ENCODE measurements around the gene RGSL1. TPM values are rescaled to one million over a fixed set of nuclear protein-coding genes. Genes with fewer than 3 reads are reported as not detected.

Gene RGSL1
- not detected in 2 replicates for total RNA-seq (2014; rRNA removed; shearing (Covaris generic))
- not detected in 2 replicates for polyA plus RNA-seq (2015; cell fraction: cytosol; rRNA removed)
- not detected in 2 replicates for polyA plus RNA-seq (2015; cell fraction: nucleus; rRNA removed)

DNA sequence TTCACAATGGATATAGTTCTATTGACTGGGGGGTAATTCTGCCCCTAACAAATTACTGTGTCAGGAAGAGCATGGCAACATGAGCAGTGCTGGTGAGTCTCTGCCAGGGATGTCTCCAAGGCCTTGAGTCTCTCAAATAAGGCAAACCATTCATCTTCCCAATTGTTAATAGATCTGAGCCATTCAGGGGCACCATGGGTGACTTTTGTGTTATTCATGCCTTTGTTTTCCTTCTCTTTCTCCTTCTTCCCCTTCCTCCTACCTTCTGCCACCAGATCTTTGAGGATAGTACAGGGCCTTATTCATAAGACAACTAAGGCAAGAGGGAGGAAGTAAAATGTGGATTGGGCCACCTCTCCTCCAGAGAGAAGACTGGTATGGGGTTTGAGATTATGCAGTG, at the start of gene RGSL1:
RGSL1 (plus strand) TSS at position 60 of the 400 bp plus-strand sequence; CDS start at position 80, 20 bp downstream.
- no peak for DNase-seq (ENCODE audit: low read depth, low spot score)
- in situ Hi-C loops (cut with HindIII; ENCODE audit: low pct_unique_long_range_greater_than_20kb, low sequenced_read_pairs): no loop called here

DNA sequence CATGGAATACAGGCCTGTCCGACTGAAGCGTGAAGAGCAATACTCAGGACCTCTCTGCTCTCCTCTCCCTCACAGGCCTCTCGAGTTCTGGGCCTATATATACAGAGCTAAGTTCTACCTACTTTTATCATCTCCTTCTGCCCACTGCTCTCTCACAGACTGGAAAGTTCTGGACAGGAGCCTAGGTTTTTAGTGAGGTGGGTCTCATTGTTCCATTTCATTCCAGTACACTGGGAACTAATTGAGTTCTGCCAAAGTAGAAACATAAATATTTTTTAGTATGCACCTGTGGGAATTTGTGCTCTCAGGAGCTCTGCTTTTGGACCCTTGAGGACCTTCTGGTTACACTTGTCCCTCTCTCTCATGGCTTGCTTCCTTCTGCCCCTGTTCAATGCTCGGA, 49.4 kb upstream of the RGSL1 start, which contains the start of gene TEDDM1:
TEDDM1 (minus strand) TSS at position 101 of the 400 bp plus-strand sequence. CDS start 182 bp downstream, outside the sequence.
- in situ Hi-C loops (cut with HindIII; ENCODE audit: low pct_unique_long_range_greater_than_20kb, low sequenced_read_pairs): no loop called here
- DNase-seq (ENCODE audit: low read depth, low spot score): no peak

GRCh38 chr1:182404781-182405180, 45.2 kb upstream of the RGSL1 start:
- in situ Hi-C loops (cut with HindIII; ENCODE audit: low pct_unique_long_range_greater_than_20kb, low sequenced_read_pairs): no loop called here
- DNase-seq (ENCODE audit: low read depth, low spot score): peak; percentile 13

GRCh38 chr1:182405578-182405977, 44.4 kb upstream of the RGSL1 start:
- in situ Hi-C loops (cut with HindIII; ENCODE audit: low pct_unique_long_range_greater_than_20kb, low sequenced_read_pairs): no loop called here
- no peak for DNase-seq (ENCODE audit: low read depth, low spot score)

DNA sequence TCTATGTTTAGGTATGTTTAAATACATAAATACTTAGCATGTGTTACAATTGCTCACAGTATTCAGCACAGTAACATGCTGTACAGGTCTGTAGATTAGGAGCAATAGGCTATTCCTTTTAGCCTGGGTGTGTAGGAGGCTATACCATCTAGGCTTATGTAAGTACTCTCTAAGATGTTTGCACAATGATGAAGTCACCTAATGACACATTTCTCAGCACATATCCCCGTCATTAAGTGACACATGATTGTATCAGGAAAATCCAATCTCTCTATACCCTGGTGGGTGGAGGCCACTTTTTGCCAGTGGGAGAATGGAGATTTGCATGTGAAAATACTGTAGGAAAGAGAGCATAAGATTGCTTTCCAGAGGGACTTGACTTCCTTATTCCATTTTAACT, 43.9 kb upstream of the RGSL1 start:
- no peak for DNase-seq (ENCODE audit: low read depth, low spot score)
- in situ Hi-C loops (cut with HindIII; ENCODE audit: low pct_unique_long_range_greater_than_20kb, low sequenced_read_pairs): no loop called here

- no peak for DNase-seq (ENCODE audit: low read depth, low spot score)
- in situ Hi-C loops (cut with HindIII; ENCODE audit: low pct_unique_long_range_greater_than_20kb, low sequenced_read_pairs): no loop called here
Measured at GRCh38 chr1:182407724-182408123, 42.2 kb upstream of the RGSL1 start.

- DNase-seq (ENCODE audit: low read depth, low spot score): no peak
- in situ Hi-C loops (cut with HindIII; ENCODE audit: low pct_unique_long_range_greater_than_20kb, low sequenced_read_pairs): no loop called here
Measured at GRCh38 chr1:182408435-182409075, 41.4 kb upstream of the RGSL1 start.

DNA sequence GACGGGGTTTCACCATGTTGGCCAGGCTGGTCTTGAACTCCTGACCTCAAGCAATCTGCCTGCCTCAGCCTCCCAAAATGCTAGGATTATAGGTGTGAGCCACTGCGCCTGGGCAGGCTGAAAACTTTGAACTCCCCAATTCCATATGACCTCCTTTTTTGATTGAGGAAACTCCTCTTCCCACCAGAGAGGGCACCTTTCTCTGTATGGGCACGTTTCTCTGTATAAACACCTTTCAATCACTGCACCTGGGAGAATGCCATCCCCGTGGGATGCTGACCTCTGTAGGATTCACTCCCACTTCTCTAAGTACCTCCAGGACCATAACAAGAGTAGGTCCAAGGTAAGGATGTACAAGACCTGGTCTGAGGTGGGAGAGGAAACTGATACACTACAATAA, 39.8 kb upstream of the RGSL1 start:
- in situ Hi-C loops (cut with HindIII; ENCODE audit: low pct_unique_long_range_greater_than_20kb, low sequenced_read_pairs): no loop called here
- no peak for DNase-seq (ENCODE audit: low read depth, low spot score)

DNA sequence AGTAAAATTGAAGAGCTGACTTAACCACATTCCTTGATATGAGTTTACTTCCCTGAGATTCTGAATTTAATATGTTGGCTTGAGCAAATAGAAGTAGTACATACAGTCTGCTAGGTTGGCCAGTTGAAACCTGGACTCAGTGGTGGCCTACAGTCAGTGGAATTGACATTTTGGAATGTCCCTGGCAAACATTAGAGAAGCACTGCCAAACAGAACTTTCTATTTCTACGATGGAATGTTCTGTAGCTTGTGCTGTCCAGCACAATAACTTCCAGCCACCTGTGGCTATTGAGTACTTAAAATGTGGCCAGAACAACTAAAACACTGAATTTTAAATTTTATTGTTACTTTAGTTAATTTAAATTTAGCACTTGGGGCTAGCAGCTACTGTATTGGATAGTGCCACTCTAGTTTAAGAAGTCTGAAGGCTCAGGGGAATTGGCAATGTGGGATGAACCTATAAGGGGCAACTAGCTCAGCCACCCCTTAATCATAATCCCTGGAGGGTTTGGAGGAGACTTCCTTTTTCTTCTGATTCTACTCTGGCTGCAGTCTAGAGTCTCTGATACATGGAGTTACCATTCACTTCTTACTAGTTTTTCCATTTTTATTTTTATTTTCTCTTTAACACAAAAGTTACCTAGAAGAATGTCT, 39.2 kb upstream of the RGSL1 start:
- in situ Hi-C loops (cut with HindIII; ENCODE audit: low pct_unique_long_range_greater_than_20kb, low sequenced_read_pairs): no loop called here

DNA sequence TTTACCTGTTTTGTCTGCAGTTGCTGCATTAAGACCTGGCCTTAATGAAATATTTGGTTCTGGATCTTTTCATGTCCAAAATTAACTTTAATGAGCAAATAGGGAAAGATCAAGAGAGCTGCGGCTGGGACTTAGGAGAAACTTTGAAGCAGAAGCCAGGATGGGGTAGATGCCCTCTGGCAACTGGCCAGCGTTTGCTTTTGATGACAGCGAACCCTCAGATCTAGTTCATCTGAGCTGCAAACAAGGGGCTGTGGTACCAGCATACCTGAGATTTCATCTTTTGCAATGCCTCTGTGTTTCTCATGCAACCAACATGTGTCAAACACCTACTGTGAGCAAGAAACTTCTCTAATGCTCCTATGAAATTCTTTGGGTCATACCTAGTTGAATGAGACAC, 36.5 kb upstream of the RGSL1 start:
- in situ Hi-C loops (cut with HindIII; ENCODE audit: low pct_unique_long_range_greater_than_20kb, low sequenced_read_pairs): no loop called here
- no peak for DNase-seq (ENCODE audit: low read depth, low spot score)

More for the DNA sequence above, 39.2 kb upstream of the RGSL1 start:
- no peak for DNase-seq (ENCODE audit: low read depth, low spot score)

- no peak for DNase-seq (ENCODE audit: low read depth, low spot score)
Measured at GRCh38 chr1:182413969-182414368, 36.0 kb upstream of the RGSL1 start.

DNA sequence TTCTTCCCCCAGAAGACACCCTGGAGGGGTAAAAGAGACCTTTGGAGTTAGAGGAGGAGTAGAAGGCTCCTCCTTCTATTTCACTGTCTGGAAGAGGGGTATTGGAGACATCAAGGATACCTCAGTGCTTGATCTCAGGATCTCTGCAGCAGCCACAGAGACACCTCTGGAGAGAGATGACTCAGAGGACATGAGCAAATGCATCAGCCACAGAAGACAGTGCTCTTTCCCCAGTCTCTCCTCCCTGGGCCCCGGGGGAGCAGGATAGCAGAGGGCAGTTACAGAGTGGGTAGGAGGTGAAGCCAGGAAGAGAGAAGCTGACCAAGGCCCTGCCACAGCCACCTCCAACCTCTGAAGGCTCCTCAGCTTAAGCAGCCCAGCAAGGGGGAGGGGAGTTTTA, 34.2 kb upstream of the RGSL1 start:
- in situ Hi-C loops (cut with HindIII; ENCODE audit: low pct_unique_long_range_greater_than_20kb, low sequenced_read_pairs): no loop called here
- DNase-seq (ENCODE audit: low read depth, low spot score): no peak

More at GRCh38 chr1:182413969-182414368, 36.0 kb upstream of the RGSL1 start:
- in situ Hi-C loops (cut with HindIII; ENCODE audit: low pct_unique_long_range_greater_than_20kb, low sequenced_read_pairs): no loop called here

DNA sequence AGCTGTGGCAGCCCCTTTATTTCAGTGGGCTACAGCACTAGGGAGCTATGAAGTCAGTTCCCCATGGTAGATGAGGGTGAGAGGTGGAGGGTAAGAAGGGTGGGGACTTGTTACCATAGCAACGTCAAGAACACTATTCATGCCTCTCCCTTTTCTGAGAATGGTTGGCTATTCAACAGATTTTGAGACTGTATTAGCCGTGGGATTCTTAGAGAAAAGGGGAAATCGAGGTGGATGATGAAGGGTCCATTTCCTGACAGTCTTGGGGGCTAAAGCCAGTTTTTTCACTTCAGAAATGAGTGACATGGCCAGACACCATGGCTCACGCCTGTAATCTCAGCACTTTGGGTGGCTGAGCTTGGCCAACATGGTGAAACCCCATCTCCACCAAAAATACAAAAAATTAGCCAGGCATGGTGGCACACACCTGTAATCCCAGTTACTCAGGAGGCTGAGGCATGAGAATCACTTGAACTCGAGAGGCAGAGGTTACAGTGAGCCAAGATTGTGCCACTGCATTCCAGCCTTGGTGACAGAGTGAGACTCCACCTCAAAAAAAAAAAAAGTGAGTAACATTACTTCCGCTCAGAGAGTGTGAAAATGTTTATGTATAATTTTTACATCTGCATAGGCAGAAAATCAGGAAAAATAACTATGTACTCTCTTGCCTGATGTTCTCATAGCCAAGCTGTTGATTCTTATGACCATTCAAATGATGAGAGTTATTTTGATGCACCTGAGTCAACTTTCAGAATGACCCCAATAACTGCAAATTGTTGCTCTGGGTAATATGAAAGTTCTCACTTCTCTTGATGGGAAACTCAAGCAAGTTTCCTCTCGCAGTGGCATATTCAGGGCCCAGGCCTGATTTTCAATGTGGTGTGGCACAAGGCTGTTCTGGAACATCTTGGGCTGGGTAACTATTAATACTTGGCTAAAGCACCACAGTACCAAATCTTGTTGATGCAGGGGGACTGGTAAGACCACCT, 23.2 kb upstream of the RGSL1 start:
- DNase-seq (ENCODE audit: low read depth, low spot score): no peak
- in situ Hi-C loops (cut with HindIII; ENCODE audit: low pct_unique_long_range_greater_than_20kb, low sequenced_read_pairs): no loop called here

- in situ Hi-C loops (cut with HindIII; ENCODE audit: low pct_unique_long_range_greater_than_20kb, low sequenced_read_pairs): no loop called here
- no peak for DNase-seq (ENCODE audit: low read depth, low spot score)
Measured at GRCh38 chr1:182428043-182428442, 21.9 kb upstream of the RGSL1 start.

- DNase-seq (ENCODE audit: low read depth, low spot score): no peak
- in situ Hi-C loops (cut with HindIII; ENCODE audit: low pct_unique_long_range_greater_than_20kb, low sequenced_read_pairs): no loop called here
Measured at GRCh38 chr1:182430263-182431068, 19.5 kb upstream of the RGSL1 start.

DNA sequence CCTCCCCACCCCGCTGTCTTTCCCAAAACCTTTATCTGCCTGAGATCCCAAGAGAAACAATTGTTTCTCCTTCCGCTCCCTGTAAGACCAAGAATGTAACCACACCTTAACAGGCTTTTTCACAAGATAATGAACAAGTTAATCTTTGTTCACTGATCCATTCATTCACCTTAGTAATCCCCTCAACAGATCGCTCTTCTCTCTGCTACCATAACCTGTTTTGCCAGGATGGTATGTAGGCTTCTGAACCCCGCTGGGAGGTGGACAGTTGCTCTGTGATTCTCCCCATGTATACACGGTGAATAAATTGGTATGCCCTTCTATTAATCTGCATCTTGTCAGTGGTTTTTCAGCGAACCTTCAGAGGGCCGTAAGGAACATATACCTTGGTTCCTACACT, 18.7 kb upstream of the RGSL1 start:
- DNase-seq (ENCODE audit: low read depth, low spot score): no peak
- in situ Hi-C loops (cut with HindIII; ENCODE audit: low pct_unique_long_range_greater_than_20kb, low sequenced_read_pairs): no loop called here

GRCh38 chr1:182433580-182433979, 16.4 kb upstream of the RGSL1 start:
- DNase-seq (ENCODE audit: low read depth, low spot score): no peak
- in situ Hi-C loops (cut with HindIII; ENCODE audit: low pct_unique_long_range_greater_than_20kb, low sequenced_read_pairs): no loop called here

Data from SK-MEL-5 (cell line).